ENCODE results near the gene DTX2.
"Not testable (repeated sequence)": the region's sequence is repeated elsewhere in the genome, so short reads cannot be mapped to it uniquely, and the experiment has no call there.

The DTX2 gene

GRCh38 chr7:76461464-76462101 is at the start of gene DTX2:
Gene DTX2, plus strand, starts transcription at chr7:76461709. Its CDS starts 18,801 bp downstream, at chr7:76480510.
- H3K4me3 ChIP-seq (ENCODE audit: low read depth, low read length): peak within 1 kb of the TSS; percentile 13

GRCh38 chr7:76412249-76412648 is 49.3 kb upstream of the DTX2 start:
- no peak overlapping the region for H3K4me3 ChIP-seq (ENCODE audit: low read depth, low read length)

GRCh38 chr7:76417654-76418310 is 43.7 kb upstream of the DTX2 start:
- not testable (repeated sequence) for H3K4me3 ChIP-seq (ENCODE audit: low read depth, low read length)

GRCh38 chr7:76421097-76421496 is 40.4 kb upstream of the DTX2 start:
- H3K4me3 ChIP-seq (ENCODE audit: low read depth, low read length): not testable (repeated sequence)

- H3K4me3 ChIP-seq (ENCODE audit: low read depth, low read length): no peak overlapping the region
These were observed 37.7 kb upstream of the DTX2 start for GRCh38 chr7:76423666-76424412.

GRCh38 chr7:76424413-76425111 is 36.9 kb upstream of the DTX2 start, which contains the start of gene ZP3:
Gene ZP3, plus strand, starts transcription at chr7:76424950. Its CDS starts 15 bp downstream, at chr7:76424965.
- no peak within 1 kb of the TSS for H3K4me3 ChIP-seq (ENCODE audit: low read depth, low read length)

- H3K4me3 ChIP-seq (ENCODE audit: low read depth, low read length): no peak overlapping the region
These were observed 36.4 kb upstream of the DTX2 start for GRCh38 chr7:76425156-76425555.

- not testable (repeated sequence) for H3K4me3 ChIP-seq (ENCODE audit: low read depth, low read length)
These were observed 36.0 kb upstream of the DTX2 start for GRCh38 chr7:76425558-76425957.

GRCh38 chr7:76426246-76426645 is 35.3 kb upstream of the DTX2 start:
- H3K4me3 ChIP-seq (ENCODE audit: low read depth, low read length): no peak overlapping the region

- H3K4me3 ChIP-seq (ENCODE audit: low read depth, low read length): no peak overlapping the region
These were observed 33.9 kb upstream of the DTX2 start for GRCh38 chr7:76427635-76428034.

GRCh38 chr7:76428149-76428823 is 33.2 kb upstream of the DTX2 start:
- H3K4me3 ChIP-seq (ENCODE audit: low read depth, low read length): no peak overlapping the region

- H3K4me3 ChIP-seq (ENCODE audit: low read depth, low read length): no peak overlapping the region
These were observed 32.4 kb upstream of the DTX2 start for GRCh38 chr7:76428868-76429805.

- H3K4me3 ChIP-seq (ENCODE audit: low read depth, low read length): no peak overlapping the region
These were observed 31.3 kb upstream of the DTX2 start for GRCh38 chr7:76430211-76430610.

- H3K4me3 ChIP-seq (ENCODE audit: low read depth, low read length): no peak overlapping the region
These were observed 30.7 kb upstream of the DTX2 start for GRCh38 chr7:76430836-76431235.

GRCh38 chr7:76437873-76438272 is 23.6 kb upstream of the DTX2 start:
- not testable (repeated sequence) for H3K4me3 ChIP-seq (ENCODE audit: low read depth, low read length)

- not testable (repeated sequence) for H3K4me3 ChIP-seq (ENCODE audit: low read depth, low read length)
These were observed 22.2 kb upstream of the DTX2 start for GRCh38 chr7:76439120-76439888.

- H3K4me3 ChIP-seq (ENCODE audit: low read depth, low read length): not testable (repeated sequence)
These were observed 21.1 kb upstream of the DTX2 start for GRCh38 chr7:76440404-76440803.

- H3K4me3 ChIP-seq (ENCODE audit: low read depth, low read length): not testable (repeated sequence)
These were observed 19.7 kb upstream of the DTX2 start for GRCh38 chr7:76441792-76442191.
